Esophagus muscularis mucosa (tissue), 3 donors: ENCODE measurements around the gene AUTS2.

Experiments
- POLR2A ChIP-seq: fragments of 450-650 bp; IDR thresholded peaks from one replicate; pipeline ENCODE4 v1.6.1; 2017; ENCODE audit warnings: antibody characterized with exemption, moderate library complexity, mild to moderate bottlenecking, low read depth
- POLR2AphosphoS5 ChIP-seq, 2 donors: sonication (generic); formaldehyde crosslinking; IDR thresholded peaks; one replicate each; pipeline ENCODE4 v1.6.1; 2017; ENCODE audit warnings: antibody characterized with exemption in 2 of 2
- TF ChIP-seq, protein P1 (sequence below), 3 experiments: fragments of 200-600 bp in 2 of 3; fragments of 450-650 bp in 1 of 3; sonication (generic) in 2 of 3; IDR thresholded peaks; one replicate each; pipeline ENCODE4 v1.5.1; 2017 to 2019; ENCODE audit warnings: antibody characterized with exemption in 3 of 3, mild to moderate bottlenecking in 2 of 3, moderate library complexity in 1 of 3

DNA sequence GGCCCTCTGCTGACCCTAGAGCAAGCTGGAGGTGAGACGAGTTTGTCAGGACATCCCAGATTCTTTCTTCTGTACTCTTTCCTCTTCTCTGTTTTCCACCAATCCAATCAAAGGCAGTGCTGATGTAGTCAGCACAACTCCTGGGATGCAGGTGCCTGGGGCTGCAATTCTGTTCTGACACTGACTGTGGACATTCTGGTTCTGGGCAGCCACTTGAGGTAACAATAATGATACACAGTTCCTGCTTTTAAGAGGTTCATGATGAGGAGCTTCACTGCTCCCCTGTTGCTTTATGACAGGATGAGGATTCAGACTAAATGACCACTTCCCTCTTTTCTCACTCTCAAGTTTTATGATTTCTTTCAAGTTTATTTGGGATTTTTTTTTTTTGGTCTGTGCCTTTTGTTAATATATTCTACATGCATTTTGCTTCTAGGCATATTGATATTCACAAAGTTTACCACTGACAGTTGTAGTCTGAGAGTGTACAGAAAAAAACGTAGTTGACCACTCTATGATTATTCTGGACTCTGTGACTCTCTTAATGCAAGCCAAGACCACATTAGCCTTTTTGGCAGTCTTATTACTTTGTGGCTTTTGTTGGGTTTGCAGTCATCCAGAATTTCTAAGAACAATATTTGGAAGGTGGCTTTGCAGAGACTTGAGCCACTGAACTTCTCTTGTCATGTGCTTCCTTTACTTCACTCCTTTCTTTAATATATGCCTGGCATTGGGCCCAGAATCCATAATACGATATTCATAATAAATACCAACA is 247.6 kb downstream of the AUTS2 start:
- TF ChIP-seq POLR2AphosphoS5 (IDR thresholded peaks at IDR 0.05) = no peak
- TF ChIP-seq, protein P1, sequence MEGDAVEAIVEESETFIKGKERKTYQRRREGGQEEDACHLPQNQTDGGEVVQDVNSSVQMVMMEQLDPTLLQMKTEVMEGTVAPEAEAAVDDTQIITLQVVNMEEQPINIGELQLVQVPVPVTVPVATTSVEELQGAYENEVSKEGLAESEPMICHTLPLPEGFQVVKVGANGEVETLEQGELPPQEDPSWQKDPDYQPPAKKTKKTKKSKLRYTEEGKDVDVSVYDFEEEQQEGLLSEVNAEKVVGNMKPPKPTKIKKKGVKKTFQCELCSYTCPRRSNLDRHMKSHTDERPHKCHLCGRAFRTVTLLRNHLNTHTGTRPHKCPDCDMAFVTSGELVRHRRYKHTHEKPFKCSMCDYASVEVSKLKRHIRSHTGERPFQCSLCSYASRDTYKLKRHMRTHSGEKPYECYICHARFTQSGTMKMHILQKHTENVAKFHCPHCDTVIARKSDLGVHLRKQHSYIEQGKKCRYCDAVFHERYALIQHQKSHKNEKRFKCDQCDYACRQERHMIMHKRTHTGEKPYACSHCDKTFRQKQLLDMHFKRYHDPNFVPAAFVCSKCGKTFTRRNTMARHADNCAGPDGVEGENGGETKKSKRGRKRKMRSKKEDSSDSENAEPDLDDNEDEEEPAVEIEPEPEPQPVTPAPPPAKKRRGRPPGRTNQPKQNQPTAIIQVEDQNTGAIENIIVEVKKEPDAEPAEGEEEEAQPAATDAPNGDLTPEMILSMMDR (IDR thresholded peaks at IDR 0.05) = no peak
- no peak for TF ChIP-seq POLR2A
